CD4-positive, alpha-beta T cell treated with Interleukin-4 for 1 hour (primary cell): ENCODE results near the gene LFNG.

Source experiments
- DNase-seq, 2 donors: peaks; one replicate each; pipeline ENCODE4 v3.0.0-alpha.2; 2020 to 2022

Gene LFNG

GRCh38 chr7:2487586-2488271, 31.8 kb upstream of the LFNG start:
- DNase-seq, result no peak

- no peak for DNase-seq
These were observed 31.3 kb upstream of the LFNG start for GRCh38 chr7:2488272-2488645.

GRCh38 chr7:2488681-2489080, 30.9 kb upstream of the LFNG start:
- no peak for DNase-seq

- DNase-seq, result no peak
These were observed 29.4 kb upstream of the LFNG start for GRCh38 chr7:2490181-2490651.

GRCh38 chr7:2492038-2492437, 27.5 kb upstream of the LFNG start:
- DNase-seq, result no peak

- no peak for DNase-seq
These were observed 26.1 kb upstream of the LFNG start for GRCh38 chr7:2493205-2494164.

GRCh38 chr7:2494191-2495130, 25.1 kb upstream of the LFNG start:
- no peak for DNase-seq

GRCh38 chr7:2495418-2496299, 23.9 kb upstream of the LFNG start:
- no peak for DNase-seq

- DNase-seq, result no peak
These were observed 23.2 kb upstream of the LFNG start for GRCh38 chr7:2496375-2496774.

GRCh38 chr7:2497065-2497464, 22.5 kb upstream of the LFNG start:
- no peak for DNase-seq

GRCh38 chr7:2497500-2498336, 21.9 kb upstream of the LFNG start:
- DNase-seq, result no peak

- no peak for DNase-seq
These were observed 20.9 kb upstream of the LFNG start for GRCh38 chr7:2498708-2499107.

- DNase-seq, result no peak
These were observed 20.4 kb upstream of the LFNG start for GRCh38 chr7:2499181-2499580.

GRCh38 chr7:2499719-2500430, 19.7 kb upstream of the LFNG start:
- DNase-seq, result no peak

GRCh38 chr7:2500701-2501100, 18.9 kb upstream of the LFNG start:
- DNase-seq, result no peak

GRCh38 chr7:2501947-2502646, 17.5 kb upstream of the LFNG start:
- DNase-seq, result no peak

- no peak for DNase-seq
These were observed 17.0 kb upstream of the LFNG start for GRCh38 chr7:2502647-2502966.

GRCh38 chr7:2503056-2503941, 16.3 kb upstream of the LFNG start:
- no peak for DNase-seq
